Left hindlimb (tissue), 1 donor: ENCODE measurements around the gene DACT3.
"Not testable (repeated sequence)": the region's sequence is repeated elsewhere in the genome, so short reads cannot be mapped to it uniquely, and the experiment has no call there.

Experiments used
- DNase-seq: peaks from one replicate; pipeline ENCODE4 v3.0.0-alpha.2; 2018

The DACT3 gene

GRCh38 chr19:46633130-46633529 lies 27.9 kb downstream of the DACT3 start:
- DNase-seq, result no peak

- DNase-seq, result no peak
Observed at GRCh38 chr19:46631481-46631880, 29.5 kb downstream of the DACT3 start.

GRCh38 chr19:46630586-46631205 lies 30.3 kb downstream of the DACT3 start:
- DNase-seq, result no peak

GRCh38 chr19:46629546-46630025 lies 31.4 kb downstream of the DACT3 start:
- DNase-seq, result no peak

GRCh38 chr19:46628970-46629369 lies 32.0 kb downstream of the DACT3 start:
- not testable (repeated sequence) for DNase-seq

- no peak for DNase-seq
Observed at GRCh38 chr19:46626446-46626845, 34.5 kb downstream of the DACT3 start.

GRCh38 chr19:46625731-46626130 lies 35.3 kb downstream of the DACT3 start:
- DNase-seq, result no peak

- DNase-seq, result peak; percentile 69
Observed at GRCh38 chr19:46624958-46625661, 35.9 kb downstream of the DACT3 start, which contains the start of gene PTGIR. PTGIR (minus strand) TSS chr19:46625089; CDS start chr19:46624225, 864 bp downstream.

GRCh38 chr19:46623915-46624502 lies 37.0 kb downstream of the DACT3 start:
- DNase-seq, result no peak

- no peak for DNase-seq
Observed at GRCh38 chr19:46622118-46622446, 38.9 kb downstream of the DACT3 start.

GRCh38 chr19:46621191-46622117 lies 39.5 kb downstream of the DACT3 start:
- DNase-seq, result no peak

- DNase-seq, result no peak
Observed at GRCh38 chr19:46620716-46621115, 40.3 kb downstream of the DACT3 start.

GRCh38 chr19:46620267-46620666 lies 40.7 kb downstream of the DACT3 start:
- DNase-seq, result no peak

GRCh38 chr19:46618670-46619231 lies 42.2 kb downstream of the DACT3 start:
- no peak for DNase-seq

- no peak for DNase-seq
Observed at GRCh38 chr19:46617601-46618000, 43.4 kb downstream of the DACT3 start.

GRCh38 chr19:46616631-46617322 lies 44.2 kb downstream of the DACT3 start:
- DNase-seq, result no peak

GRCh38 chr19:46615966-46616365 lies 45.0 kb downstream of the DACT3 start:
- no peak for DNase-seq

- DNase-seq, result peak; percentile 84
Observed at GRCh38 chr19:46614114-46614722, 46.8 kb downstream of the DACT3 start.

- no peak for DNase-seq
Observed at GRCh38 chr19:46613525-46613924, 47.5 kb downstream of the DACT3 start.

GRCh38 chr19:46611776-46612175 lies 49.2 kb downstream of the DACT3 start:
- DNase-seq, result no peak
